ENCODE results near the gene METTL2A. TPM values are rescaled to one million over a fixed set of nuclear protein-coding genes. Genes with fewer than 3 reads are reported as not detected.

Gene METTL2A
- total RNA-seq, 2 experiments from 2014 or later, result 29.7 to 29.8 TPM

Other genes with a start within 250 kb of the METTL2A start
- not detected for gene EFCAB3, start 43.3 kb upstream of the METTL2A start, total RNA-seq
- 10 to 100 TPM; 24.8 to 26.8 TPM for gene TLK2, start 54.9 kb downstream of the METTL2A start, total RNA-seq
- 1 to 10 TPM; 8.1 to 9.0 TPM for gene MRC2, start 203.8 kb downstream of the METTL2A start, total RNA-seq